Measurements from ENCODE around the gene AMZ1.
"Not testable (repeated sequence)": the region's sequence is repeated elsewhere in the genome, so short reads cannot be mapped to it uniquely, and the experiment has no call there.

AMZ1 gene

DNA sequence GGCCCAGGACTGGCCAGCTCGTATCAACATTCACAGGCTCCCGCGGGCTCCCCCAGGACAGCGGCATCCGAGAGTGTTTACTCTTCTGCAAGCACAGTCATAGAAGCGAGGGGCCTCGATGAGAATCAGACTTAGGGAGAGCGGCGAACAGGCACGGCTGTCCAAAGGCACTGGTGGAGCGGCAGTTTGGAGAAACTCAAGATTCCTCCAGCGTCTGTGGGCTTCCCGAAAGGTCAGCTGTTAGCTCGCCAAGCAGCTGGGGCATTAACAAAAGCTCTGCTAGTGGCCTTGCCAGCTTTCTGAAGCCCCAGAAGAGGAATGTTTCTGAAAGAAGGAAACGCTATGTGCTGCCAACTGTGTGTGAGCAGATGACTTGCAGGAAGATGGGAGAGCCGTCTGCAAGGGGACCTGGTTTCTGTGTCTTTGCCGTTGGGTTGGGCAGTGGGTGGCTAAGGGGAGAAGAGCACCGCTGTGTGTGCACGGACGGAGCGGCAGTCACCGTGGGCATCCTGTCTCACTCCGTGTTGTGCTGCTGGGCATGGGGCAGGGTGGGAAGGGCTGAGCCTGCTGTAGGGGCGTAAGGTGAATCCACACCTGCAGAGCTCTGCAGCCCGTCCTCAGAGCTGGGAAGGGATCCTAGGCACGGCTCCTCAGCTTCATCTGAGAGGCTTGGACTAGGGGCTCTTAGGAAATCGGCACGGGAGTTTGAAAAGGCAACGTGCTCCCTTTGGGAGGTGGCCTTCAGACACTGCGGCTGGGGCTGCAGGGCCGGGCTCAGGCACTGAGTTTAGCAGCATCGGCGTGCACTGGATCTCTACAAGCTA is 42.1 kb downstream of the AMZ1 start:
- DNase-seq = no peak

GRCh38 chr7:2730846-2731770 is 43.1 kb downstream of the AMZ1 start:
- DNase-seq = no peak

- DNase-seq = no peak
Observed at GRCh38 chr7:2732388-2732787, 44.4 kb downstream of the AMZ1 start.

DNA sequence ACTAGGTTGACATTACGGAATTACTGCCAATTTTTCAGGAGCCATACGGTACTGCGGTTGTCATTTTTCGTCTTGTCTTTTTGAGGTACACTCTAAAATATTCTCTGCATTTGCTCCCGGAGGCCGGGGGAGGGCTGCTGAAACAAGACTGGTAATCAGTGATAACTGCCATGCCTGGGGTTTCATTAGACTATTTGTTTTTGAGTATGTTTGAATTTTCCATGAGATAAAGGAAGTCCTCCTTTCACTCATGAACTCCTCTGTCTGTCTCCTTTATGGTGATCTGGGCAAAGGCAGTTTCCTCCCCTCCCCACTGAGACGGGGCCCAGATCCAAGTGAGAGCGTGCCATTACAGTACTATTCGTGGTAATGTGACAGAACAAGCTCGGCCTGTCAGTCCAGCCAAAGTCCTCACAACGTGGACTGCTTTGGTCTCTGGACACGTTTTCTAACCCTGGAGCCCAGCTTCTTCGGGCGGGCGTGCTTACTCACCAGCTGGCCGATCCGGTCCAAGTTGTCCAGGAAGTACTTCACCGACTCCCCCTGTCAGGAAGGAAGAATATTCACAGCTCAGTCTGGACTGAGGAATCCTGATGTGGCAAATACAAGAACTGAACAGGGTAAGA is 45.1 kb downstream of the AMZ1 start:
- no peak for DNase-seq

GRCh38 chr7:2734084-2734686 is 46.2 kb downstream of the AMZ1 start:
- DNase-seq = no peak

DNA sequence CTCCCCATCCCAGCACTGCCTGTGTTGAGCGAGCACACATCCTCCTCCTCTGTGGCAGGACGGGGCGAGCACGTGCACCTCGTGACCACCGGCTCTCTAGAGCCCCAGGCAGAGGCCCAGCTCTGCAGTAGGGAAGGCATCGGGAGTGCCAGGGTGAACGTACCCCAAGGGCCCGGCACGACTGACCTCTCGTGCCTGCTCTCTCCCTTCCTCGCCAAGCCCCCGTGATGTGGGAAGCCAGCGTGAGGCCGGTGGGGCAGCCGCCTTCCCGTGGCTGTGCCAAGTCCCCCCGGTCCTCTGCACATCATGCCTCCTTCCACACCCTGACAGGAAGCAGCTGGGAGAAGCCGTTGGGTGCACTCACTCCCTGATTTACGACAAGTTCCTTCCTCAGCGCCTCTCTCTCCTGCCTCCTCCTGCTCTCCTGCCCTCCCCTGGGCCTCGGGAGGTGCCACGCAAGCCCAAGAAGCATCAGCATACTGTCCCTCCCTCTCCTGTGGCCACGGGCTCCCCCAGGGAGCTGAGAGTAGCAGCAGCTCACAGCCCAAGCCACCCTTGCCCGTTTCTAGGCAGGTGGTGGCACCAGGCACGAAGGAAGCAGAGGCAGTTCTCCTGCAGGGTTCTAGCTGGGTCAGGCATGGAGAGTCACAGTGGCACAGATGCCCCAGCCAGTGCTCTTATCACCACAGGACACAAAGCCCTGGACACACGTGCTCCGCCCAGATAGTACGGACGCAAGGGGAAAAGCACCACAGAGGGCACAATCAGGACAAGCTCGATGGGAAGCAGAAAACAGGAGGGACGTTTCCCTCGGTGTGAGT is 47.0 kb downstream of the AMZ1 start:
- DNase-seq = no peak

DNA sequence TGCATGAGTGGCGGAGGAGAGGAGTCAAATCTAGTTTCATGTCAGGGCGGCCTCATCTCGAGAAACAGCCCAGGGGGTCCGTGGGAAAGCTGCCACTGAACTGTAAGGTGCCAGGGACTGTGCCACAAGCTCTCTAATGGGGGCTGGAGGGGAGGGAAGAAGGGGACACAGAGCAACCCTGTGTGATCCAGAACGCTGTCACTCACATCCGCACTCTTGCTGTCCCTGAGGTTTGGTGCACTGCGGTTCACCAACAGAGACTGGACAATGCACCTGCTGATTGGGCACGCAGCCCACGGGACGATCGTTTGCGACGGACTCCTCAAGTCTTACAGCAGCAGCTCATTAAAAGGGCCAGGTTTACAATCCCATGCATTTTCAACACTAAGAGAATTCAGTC is 47.7 kb downstream of the AMZ1 start:
- DNase-seq = no peak

DNA sequence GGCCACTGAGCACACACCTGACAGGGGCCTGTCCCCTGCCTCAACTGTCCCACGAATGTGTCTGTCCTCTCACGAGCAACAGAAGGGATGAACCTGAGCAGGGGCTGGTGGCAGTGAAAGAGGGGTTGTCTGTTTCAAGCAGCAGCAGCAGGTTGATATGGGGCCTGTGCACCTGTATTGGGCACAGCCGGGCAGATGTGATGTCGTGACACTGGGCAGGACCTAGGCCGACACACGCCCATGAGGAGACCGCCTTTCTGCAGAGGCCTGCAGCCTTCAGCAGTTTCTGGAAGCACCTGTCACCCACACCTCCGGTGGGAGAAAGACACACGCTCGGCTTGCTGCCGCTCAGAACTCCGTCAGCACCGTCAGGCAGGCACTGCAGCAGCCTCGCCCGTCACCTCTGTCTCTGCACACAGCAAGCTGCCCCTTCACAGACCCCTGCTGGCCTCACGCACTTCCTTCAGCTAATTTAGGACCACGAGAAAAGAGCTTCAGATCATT is 48.5 kb downstream of the AMZ1 start:
- no peak for DNase-seq

DNA sequence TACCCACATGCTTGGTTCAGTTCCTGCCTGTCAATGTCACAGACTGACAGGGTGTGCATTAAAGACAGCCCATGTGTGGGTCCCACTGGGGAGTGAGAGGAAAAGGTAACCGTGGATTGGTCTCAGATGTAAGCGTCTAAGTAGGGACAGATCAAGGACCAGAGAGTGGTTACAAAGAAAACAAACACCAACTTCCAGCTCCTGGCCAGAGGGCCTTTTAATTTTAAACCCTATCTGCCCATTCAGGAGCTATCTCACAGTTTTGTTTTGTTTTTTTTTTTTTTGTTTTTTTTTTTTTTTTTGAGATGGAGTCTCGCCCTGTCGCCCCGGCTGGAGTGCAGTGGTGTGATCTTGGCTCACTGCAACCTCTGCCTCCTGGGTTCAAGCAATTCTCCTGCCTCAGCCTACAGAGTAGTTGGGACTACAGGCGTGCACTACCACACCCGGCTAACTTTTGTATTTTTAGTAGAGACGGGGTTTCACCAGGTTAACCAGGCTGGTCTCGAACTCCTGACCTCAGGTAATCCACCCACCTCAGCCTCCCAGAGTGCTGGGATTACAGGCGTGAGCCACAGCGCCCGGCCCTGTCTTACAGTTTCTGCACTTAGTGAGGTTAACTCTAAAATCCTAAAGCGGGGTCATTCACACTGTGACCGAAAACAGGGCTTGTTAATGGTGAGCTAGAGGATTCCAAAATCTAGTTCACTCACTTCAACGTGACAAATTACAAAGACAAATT is 49.2 kb downstream of the AMZ1 start:
- DNase-seq = not testable (repeated sequence)

DNA sequence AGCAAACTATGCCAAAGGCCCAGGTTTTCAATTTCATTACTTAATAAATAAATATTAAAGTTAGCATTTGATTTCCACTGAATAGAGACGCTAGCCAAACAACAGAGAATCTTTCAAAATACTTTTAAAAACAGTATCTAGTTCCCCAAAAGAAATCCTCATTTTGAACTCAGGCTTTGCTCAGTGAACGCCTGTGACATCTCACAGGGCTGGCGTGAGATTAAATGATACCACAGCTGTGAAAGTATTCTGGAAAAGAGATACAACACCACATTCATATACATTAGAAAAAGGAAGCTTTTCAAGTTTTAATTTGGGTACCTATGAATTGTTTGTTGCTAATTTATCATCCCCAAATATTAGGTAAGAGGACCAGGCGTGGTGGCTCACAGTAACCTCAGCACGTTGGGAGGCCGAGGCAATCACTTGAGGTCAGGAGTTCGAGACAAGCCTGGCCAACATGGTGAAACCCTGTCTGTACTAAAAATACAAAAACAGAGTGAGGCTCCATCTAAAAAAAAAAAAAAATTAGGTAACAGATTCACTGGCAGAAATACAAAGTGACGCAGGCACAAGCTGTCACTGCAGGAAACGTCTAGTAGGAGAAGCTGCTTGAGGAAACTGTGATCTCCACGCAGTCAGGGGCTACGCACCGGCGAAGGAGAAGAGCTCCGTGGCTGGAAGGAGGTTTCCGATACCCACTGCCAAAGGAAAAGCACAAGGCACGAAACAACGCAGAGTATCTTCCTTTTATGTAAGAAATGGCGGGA is 50.0 kb downstream of the AMZ1 start:
- DNase-seq = no peak

GRCh38 chr7:2738766-2739549 is 51.0 kb downstream of the AMZ1 start:
- no peak for DNase-seq

GRCh38 chr7:2743523-2744185 is 55.7 kb downstream of the AMZ1 start:
- not testable (repeated sequence) for DNase-seq

- DNase-seq = not testable (repeated sequence)
Observed at GRCh38 chr7:2748684-2749083, 60.7 kb downstream of the AMZ1 start.

DNA sequence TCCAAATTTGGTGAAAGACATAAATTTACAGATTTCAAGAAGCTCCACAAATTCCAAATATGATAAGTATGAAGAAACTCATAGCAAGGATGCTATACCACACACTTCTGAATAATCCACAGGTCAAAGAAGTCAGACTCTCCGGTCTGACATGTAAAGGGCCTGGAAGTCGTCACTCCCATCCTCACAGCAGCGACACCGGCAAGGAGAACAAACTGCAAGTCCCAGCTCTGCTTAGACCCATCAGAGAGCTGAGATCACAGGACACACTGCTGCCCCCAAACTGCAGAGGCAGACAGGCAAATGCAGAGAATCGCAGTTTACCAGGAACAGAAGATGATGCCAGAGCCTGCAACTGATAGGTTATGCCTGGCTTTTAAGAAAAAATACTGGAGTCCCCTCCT is 62.0 kb downstream of the AMZ1 start:
- no peak for DNase-seq

GRCh38 chr7:2751086-2751485 is 63.1 kb downstream of the AMZ1 start:
- no peak for DNase-seq

GRCh38 chr7:2753148-2753547 is 65.1 kb downstream of the AMZ1 start:
- no peak for DNase-seq

GRCh38 chr7:2754086-2754485 is 66.1 kb downstream of the AMZ1 start:
- DNase-seq = no peak

DNA sequence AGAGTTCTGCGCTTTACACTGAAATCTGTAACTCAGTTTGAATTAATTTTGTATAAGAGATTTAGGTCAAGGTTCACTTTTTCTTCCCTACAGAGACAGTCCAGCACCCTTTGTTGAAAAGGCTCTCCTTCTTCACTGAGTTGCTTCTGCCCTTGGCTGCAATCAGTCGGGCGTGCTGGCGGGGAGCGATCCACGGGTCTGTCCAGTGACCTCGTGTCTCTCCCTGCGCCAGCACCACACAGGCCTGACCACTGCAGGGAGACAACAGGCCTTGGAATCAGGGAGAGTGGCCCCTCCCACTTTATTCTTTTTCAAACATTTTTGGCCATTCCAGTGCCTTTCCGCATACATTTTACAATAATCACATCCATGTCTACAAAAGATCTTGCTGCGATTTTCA is 66.9 kb downstream of the AMZ1 start:
- no peak for DNase-seq

GRCh38 chr7:2755531-2755930 is 67.5 kb downstream of the AMZ1 start:
- DNase-seq = no peak
